GM12872 (cell line): ENCODE results near the gene SERP1.

Experiments
- CTCF ChIP-seq: IDR thresholded peaks from 3 replicates; pipeline ENCODE4 v1.5.1; 2011; ENCODE audit warnings: low read depth, mild to moderate bottlenecking, low read length, moderate library complexity; ENCODE audit not compliant: insufficient read depth

The SERP1 gene

GRCh38 chr3:150503402-150504099, 42.7 kb downstream of the SERP1 start:
- TF ChIP-seq CTCF = no peak

- TF ChIP-seq CTCF = no peak
Measured at GRCh38 chr3:150497956-150498355, 48.3 kb downstream of the SERP1 start.

DNA sequence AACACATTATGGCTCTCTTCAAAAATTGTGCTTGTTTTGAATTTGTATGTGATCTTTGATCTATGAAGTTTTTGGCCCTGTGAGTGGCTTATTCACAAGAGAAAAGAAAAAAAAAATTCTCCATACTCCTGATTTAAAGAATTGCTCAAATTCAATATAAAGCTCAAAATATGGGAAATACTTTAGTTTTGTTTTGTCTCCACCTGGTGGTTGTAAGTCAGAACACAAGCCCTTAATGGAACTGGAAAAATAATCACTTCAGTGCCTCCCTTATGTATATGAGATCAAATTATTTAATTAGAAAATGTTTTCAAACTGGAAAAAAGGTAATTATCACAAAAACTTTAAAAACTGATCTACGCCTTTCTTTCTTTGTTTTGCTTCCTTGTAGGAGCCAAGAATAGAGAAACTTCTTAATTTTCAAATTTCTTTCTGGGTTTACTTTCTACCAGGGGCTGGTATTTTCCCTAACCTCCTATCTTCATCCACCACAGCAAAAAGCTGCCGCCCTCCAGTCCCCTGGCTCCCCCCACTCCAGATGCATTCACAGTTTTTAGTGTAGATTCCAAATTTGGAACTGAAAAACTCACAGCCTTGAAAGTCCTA, 50.6 kb downstream of the SERP1 start:
- TF ChIP-seq CTCF = peak; percentile 53

DNA sequence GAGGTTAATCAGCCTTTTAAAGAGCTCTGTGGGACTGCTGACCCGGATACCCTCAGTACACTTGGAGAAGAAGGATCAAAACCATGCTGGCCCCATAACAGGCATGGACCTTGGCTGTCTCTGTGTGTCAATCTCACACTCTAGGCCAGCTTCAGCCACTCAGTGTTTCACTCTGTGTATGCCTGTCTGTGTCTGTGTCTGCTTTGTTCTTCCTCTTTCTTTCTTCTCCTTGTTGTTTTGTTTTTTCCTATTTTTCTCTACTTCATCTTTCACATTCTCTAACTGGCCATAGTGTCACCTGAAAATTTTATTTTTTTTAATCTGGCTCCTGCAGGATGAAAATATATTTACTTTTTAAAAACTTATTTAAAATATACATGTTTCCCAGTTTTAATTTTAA, 51.1 kb downstream of the SERP1 start:
- no peak for TF ChIP-seq CTCF

- no peak for TF ChIP-seq CTCF
Measured at GRCh38 chr3:150494411-150494977, 51.8 kb downstream of the SERP1 start.
